Endothelial cell of umbilical vein (primary cell): ENCODE results near the gene CYP20A1. TPM values are rescaled to one million over a fixed set of nuclear protein-coding genes. Genes with fewer than 3 reads are reported as not detected.

Experiments
- BruUV-seq: library from RNA; stranded (reverse); fragments of 400-500 nt; replicated peaks from 2 replicates; lab custom pipeline; 2021; lab: Mats Ljungman, UMichigan
- CTCF ChIA-PET: fragments of 300-600, 350-600 bp; sonication (Branson Sonifier 250); formaldehyde crosslinking; loops from one replicate; lab custom pipeline; 2021; ENCODE audit warnings: antibody characterized with exemption, inconsistent platforms; lab: Charles Lee
- POLR2A ChIA-PET: fragments of 300-600, 350-600 bp; sonication (Branson Sonifier 250); formaldehyde crosslinking; loops from one replicate; lab custom pipeline; 2021; ENCODE audit warnings: antibody characterized with exemption, inconsistent platforms; lab: Charles Lee
- DNase-seq: peaks from one replicate; pipeline ENCODE4 v3.0.0-alpha.2; 2011; ENCODE audit warnings: low read depth, low spot score
- FAIRE-seq: peaks from 2 replicates; lab custom pipeline; 2011; peaks lifted over from hg19 to GRCh38; lab: Jason Lieb, UNC
- H2AFZ ChIP-seq: 2 replicates; pipeline ENCODE4 v1.6.0; 2012; ENCODE audit warnings: low read depth, low read length, control low read depth, inconsistent platforms
- H3K27ac ChIP-seq: 2 replicates; pipeline ENCODE4 v1.5.1; 2011; ENCODE audit warnings: low read depth, mild to moderate bottlenecking, control low read depth, low read length, moderate library complexity; ENCODE audit not compliant: insufficient read depth
- H3K27me3 ChIP-seq, 2 experiments: 2 replicates each; pipeline versions ENCODE4 v1.6.0 to v1.6.1; 2011; ENCODE audit warnings: low read length in 2 of 2, mixed read lengths in 1 of 2; ENCODE audit not compliant: control insufficient read depth in 2 of 2, insufficient read depth in 2 of 2
- H3K36me3 ChIP-seq, 2 experiments: 2 replicates in 1 of 2; 3 replicates in 1 of 2; pipeline ENCODE4 v1.5.1; 2011; ENCODE audit warnings: low read length in 2 of 2, mild to moderate bottlenecking in 1 of 2, moderate library complexity in 1 of 2; ENCODE audit not compliant: control insufficient read depth in 2 of 2, insufficient read depth in 2 of 2; ENCODE audit errors: extremely low read depth in 1 of 2
- H3K4me1 ChIP-seq: 3 replicates; pipeline ENCODE4 v1.5.1; 2011; ENCODE audit warnings: mild to moderate bottlenecking, low read length; ENCODE audit not compliant: control insufficient read depth, insufficient read depth; ENCODE audit errors: extremely low read depth
- H3K4me2 ChIP-seq: 2 replicates; pipeline ENCODE4 v1.6.1; 2011; ENCODE audit warnings: low read length, control low read depth, mixed read lengths; ENCODE audit not compliant: insufficient read depth
- H3K4me3 ChIP-seq, 3 experiments: fragments of 200-600 bp in 1 of 3; sonication (generic), shearing (Covaris generic) in 1 of 3; replicated peaks in 1 of 3; 2 replicates each; pipeline ENCODE4 v1.5.1; 2011 to 2016; ENCODE audit warnings: control low read depth in 3 of 3, low read length in 3 of 3, mild to moderate bottlenecking in 2 of 3, inconsistent platforms in 1 of 3, low read depth in 1 of 3, moderate library complexity in 1 of 3; ENCODE audit not compliant: insufficient read depth in 1 of 3
- H3K79me2 ChIP-seq: 2 replicates; pipeline ENCODE4 v1.6.0; 2012; ENCODE audit warnings: low read length, inconsistent platforms; ENCODE audit not compliant: control insufficient read depth, insufficient read depth
- H3K9ac ChIP-seq: replicated peaks from 2 replicates; pipeline ENCODE3; 2011; ENCODE audit warnings: low read length, control low read depth; ENCODE audit not compliant: insufficient read depth; ENCODE audit errors: extremely low read depth
- H3K9me1 ChIP-seq: replicated peaks from 3 replicates; pipeline ENCODE4 v1.6.0; 2011; ENCODE audit warnings: mild to moderate bottlenecking, low read length; ENCODE audit not compliant: control insufficient read depth, insufficient read depth; ENCODE audit errors: extremely low read depth
- H3K9me3 ChIP-seq: replicated peaks from 2 replicates; pipeline ENCODE4 v1.5.1; 2012; ENCODE audit warnings: low read length, inconsistent platforms; ENCODE audit not compliant: control insufficient read depth, insufficient read depth
- H4K20me1 ChIP-seq: replicated peaks from 2 replicates; pipeline ENCODE3; 2011; ENCODE audit warnings: mild to moderate bottlenecking, low read length; ENCODE audit not compliant: control insufficient read depth, insufficient read depth; ENCODE audit errors: extremely low read depth
- CTCF ChIP-seq, 2 donors: IDR thresholded peaks; 1 replicate in 1 of 2; 2 replicates in 1 of 2; pipeline ENCODE4 v1.5.1; 2011; ENCODE audit warnings: low read length in 2 of 2, mild to moderate bottlenecking in 2 of 2, moderate library complexity in 2 of 2, control low read depth in 1 of 2, inconsistent platforms in 1 of 2, low read depth in 1 of 2; ENCODE audit not compliant: insufficient read depth in 1 of 2; ENCODE audit errors: extremely low read depth in 1 of 2
- FOS ChIP-seq: IDR thresholded peaks from 2 replicates; pipeline ENCODE4 v1.6.1; 2011; ENCODE audit warnings: mild to moderate bottlenecking, low read length, moderate library complexity, borderline replicate concordance; ENCODE audit not compliant: insufficient read depth
- MYC ChIP-seq: IDR thresholded peaks from one replicate; pipeline ENCODE4 v1.6.1; 2011; ENCODE audit warnings: mild to moderate bottlenecking, low read depth, low read length
- POLR2A ChIP-seq: IDR thresholded peaks from 2 replicates; pipeline ENCODE4 v1.6.1; 2012; ENCODE audit warnings: low read depth, mild to moderate bottlenecking, control low read depth, low read length
- POLR2AphosphoS5 ChIP-seq: IDR thresholded peaks from 2 replicates; pipeline ENCODE4 v1.6.1; 2012; ENCODE audit warnings: low read depth, mild to moderate bottlenecking, control low read depth, low read length, moderate library complexity; ENCODE audit not compliant: insufficient read depth
- dilution Hi-C: fragments of 300-500 bp; cut with MboI; formaldehyde crosslinking; loops from one replicate; pipeline ENCODE4 v1.15.0; 2019; ENCODE audit warnings: low sequenced_read_pairs; ENCODE audit not compliant: extremely low pct_ligation_motif_present
- intact Hi-C: fragments of 100-400 bp; cut with micrococcal nuclease; formaldehyde crosslinking; loops from one replicate; pipeline ENCODE4 v1.10.0; 2022
- polyA plus RNA-seq, 4 experiments: library from polyadenylated mRNA; depleted of rRNA in 3 of 4; stranded (reverse) in 3 of 4; unstranded in 1 of 4; fragments of >200 nt; gene quantifications; 2 replicates each; pipeline versions ENCODE4 v1.2.1 to v1.2.3, GENCODE V29; 2011 to 2012; ENCODE audit warnings: missing spikeins in 1 of 4
- total RNA-seq: library from RNA; stranded (reverse); gene quantifications from 2 replicates; pipeline ENCODE4 v1.2.3, GENCODE V29; 2021

CYP20A1 gene
- total and polyA plus RNA-seq, 2 donors (not counting 3 experiments of a cell fraction or from before 2014, with no cell fraction given), result 9.6 to 26.5 TPM

GRCh38 chr2:203340791-203341487 is 102.1 kb downstream of the CYP20A1 start:
- TF ChIP-seq CTCF (IDR thresholded peaks at IDR 0.05; ENCODE audit: extremely low read depth in 1 of 2, insufficient read depth in 1 of 2, low read depth in 1 of 2, low read length in 2 of 2) (no peak), POLR2A (peak; percentile 51)

GRCh38 chr2:203341741-203342310 is 103.0 kb downstream of the CYP20A1 start:
- Histone ChIP-seq H2AFZ (no peak overlapping the region), H3K27ac (peak overlapping the region; percentile 91), H3K9me1 (no peaks in the 10 kb centered on the region), H3K27me3 (no peaks in the 10 kb centered on the region), H3K36me3 (no peaks in the 10 kb centered on the region), H3K79me2 (peaks cover 61% of the 10 kb centered on the region), H4K20me1 (no peaks in the 10 kb centered on the region), H3K4me2 (peak overlapping the region; percentile 66), H3K4me1 (peaks cover 25% of the 10 kb centered on the region), H3K9ac (no peak overlapping the region), H3K9me3 (no peaks in the 10 kb centered on the region), H3K4me3 (no peak overlapping the region)
- ChIA-PET POLR2A (no interaction called here), CTCF (no interaction called here)
- TF ChIP-seq MYC (no peak), POLR2A (no peak), POLR2AphosphoS5 (no peak), CTCF (IDR thresholded peaks at IDR 0.05; ENCODE audit: extremely low read depth in 1 of 2, insufficient read depth in 1 of 2, low read depth in 1 of 2, low read length in 2 of 2) (no peak), FOS (peak; percentile 17)
- no TSS peak for BruUV-seq
- peak; percentile 53 for FAIRE-seq
- intact Hi-C loops (loop anchor here (1.0 kb wide), 1 partner anchor 14 kb away; the partner anchor contains the start of gene ABI2), dilution Hi-C loops (no loop called here)
- DNase-seq, result no peak

More at GRCh38 chr2:203340791-203341487, 102.1 kb downstream of the CYP20A1 start:
- DNase-seq (peak; percentile 81), FAIRE-seq (peak; percentile 75)
- Histone ChIP-seq H3K4me3 (no peak overlapping the region), H3K27ac (peak overlapping the region; percentile 91), H3K9me1 (no peaks in the 10 kb centered on the region), H3K36me3 (no peaks in the 10 kb centered on the region), H3K4me2 (peak overlapping the region; percentile 66), H3K4me1 (peaks cover 25% of the 10 kb centered on the region), H3K79me2 (peaks cover 61% of the 10 kb centered on the region), H3K27me3 (no peaks in the 10 kb centered on the region), H4K20me1 (no peaks in the 10 kb centered on the region), H3K9ac (peak overlapping the region; percentile 60), H2AFZ (no peak overlapping the region), H3K9me3 (no peaks in the 10 kb centered on the region)
- TSS peak; percentile 34 for BruUV-seq
- CTCF ChIA-PET, result interaction anchor here (0.7 kb wide), 1 partner anchor 12 kb away, joined by 3 read pairs; no protein-coding TSS in a partner anchor
- intact Hi-C loops, result loop anchor here (1.0 kb wide), 1 partner anchor 13 kb away; the partner anchor contains the start of gene ABI2
- POLR2A ChIA-PET, result no interaction called here
- dilution Hi-C loops, result no loop called here
